GM21737 (cell line): ENCODE measurements around the gene FAM76B.

ENCODE experiments used
- ATAC-seq: cut with Tn5 transposase; IDR thresholded peaks from one replicate; pipeline ENCODE4 v1.9.1; 2021; ENCODE audit warnings: mild to moderate bottlenecking, moderate library complexity; ENCODE audit not compliant: unreplicated experiment

The FAM76B gene

GRCh38 chr11:95734009-95734572 lies 55.5 kb downstream of the FAM76B start:
- ATAC-seq = no peak

GRCh38 chr11:95732930-95733602 lies 56.5 kb downstream of the FAM76B start:
- no peak for ATAC-seq

DNA sequence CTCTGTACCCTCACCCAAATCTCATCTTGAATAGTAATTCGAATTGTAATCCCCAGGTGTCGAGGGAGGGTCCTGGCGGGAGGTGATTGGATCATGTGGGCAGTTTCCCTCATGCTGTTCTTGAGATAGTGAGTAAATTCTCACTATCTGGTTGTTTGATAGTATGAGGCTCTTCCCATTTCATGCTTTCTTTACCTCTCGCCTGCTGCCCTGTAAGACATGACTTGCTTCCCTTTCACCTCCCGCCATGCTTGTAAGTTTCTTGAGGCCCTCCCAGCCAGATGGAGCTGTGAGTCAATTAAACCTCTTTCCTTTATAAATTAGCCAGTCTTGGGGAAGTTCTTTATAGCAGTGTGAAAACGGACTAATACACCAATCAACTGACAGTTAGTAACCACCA lies 60.1 kb downstream of the FAM76B start:
- no peak for ATAC-seq

DNA sequence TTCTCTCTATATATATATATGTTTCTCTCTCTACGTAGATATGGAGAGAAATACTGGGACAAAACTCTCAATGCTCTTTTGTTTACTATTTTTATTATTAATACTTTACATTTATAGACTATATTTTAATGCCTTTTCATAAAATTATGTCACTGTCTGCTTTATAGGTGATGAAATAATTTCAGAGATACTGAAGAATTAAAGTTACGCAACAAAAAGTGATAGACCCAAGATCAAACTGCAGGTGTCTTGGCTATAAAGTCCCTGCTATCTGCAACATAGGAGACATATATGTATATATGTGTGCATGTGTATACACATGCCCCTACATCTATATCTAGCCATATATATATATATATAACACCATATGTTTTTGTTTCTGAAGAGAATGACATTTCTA lies 60.8 kb downstream of the FAM76B start:
- ATAC-seq = no peak

DNA sequence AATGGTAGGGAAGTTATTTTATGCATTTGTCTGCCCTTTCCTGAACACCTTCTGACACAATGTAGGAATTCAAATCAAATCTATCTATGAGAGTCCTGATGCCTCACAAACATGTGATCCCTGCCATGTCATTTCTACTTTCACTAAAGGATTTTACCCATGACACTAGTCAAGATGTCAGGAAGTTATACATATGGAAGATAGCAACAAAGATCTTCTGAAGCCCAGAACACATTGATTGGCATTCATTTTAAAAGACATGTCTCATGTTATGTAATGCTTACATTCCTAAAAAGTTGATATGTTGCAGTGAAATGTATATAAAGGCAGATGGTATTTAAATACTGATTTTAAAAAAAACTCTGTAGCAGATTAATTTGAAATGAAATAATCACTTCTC lies 61.5 kb downstream of the FAM76B start:
- ATAC-seq = no peak

DNA sequence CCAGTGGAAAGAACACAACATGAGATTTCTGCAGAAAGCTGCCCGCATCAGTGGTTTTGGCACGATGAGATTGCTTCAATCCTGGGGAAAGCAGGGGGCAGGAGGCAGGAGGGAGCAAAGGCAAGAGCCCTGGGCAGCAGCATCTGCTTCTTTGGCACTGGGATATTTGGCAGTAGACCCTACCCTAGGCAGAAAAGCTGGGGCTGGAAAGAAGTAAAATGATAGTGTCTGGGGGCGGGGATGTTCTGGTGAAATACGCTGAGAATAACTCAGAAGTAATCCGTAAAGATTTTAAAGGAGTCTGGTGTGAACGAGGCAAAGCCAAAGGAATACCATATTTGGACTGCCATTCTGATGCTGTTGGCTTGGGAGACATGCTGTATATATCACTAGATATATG lies 62.0 kb downstream of the FAM76B start:
- no peak for ATAC-seq

- no peak for ATAC-seq
Observed at GRCh38 chr11:95727111-95727510, 62.5 kb downstream of the FAM76B start.

DNA sequence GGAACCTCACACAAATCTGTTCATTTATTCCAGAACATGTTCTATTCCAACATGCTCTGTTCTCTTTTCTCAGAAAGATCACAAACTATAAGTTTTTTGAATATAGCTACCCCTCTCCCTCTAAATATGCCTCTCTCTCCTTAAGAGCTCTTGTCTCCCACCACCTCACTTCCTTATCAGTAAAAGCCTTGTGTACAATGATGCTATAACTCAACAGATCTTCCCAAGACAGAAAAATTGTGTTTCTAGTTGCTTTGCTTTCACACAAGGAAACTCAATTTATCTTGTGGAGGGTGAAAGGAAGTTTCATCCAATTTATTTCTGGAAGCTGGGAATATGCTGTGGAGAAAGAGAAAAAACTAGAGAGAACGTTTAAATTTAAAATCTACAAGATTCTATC lies 64.4 kb downstream of the FAM76B start:
- ATAC-seq = no peak

- ATAC-seq = no peak
Observed at GRCh38 chr11:95723361-95723942, 66.1 kb downstream of the FAM76B start.

DNA sequence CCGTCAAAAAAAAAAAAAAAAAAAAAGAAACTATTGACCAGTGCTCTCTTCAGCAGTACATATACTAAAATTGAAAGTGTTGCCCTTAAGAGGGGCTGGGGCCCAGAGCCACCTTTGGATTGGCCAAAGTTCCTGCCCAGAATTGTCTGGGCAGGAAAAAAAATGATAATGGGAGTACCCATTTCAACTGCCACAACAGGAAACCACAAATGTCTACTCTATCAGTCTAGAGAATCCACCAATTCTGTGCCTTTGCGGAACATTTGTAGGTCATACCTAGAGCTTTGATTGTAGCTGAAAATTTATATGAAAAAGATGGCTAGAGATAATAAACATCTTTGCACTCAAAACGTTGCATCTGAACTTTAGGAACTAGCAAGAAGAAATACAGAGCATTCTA lies 69.4 kb downstream of the FAM76B start:
- ATAC-seq = no peak
